Measurements from ENCODE around the gene PLEKHM2. TPM values are rescaled to one million over a fixed set of nuclear protein-coding genes. Genes with fewer than 3 reads are reported as not detected.

The PLEKHM2 gene
- total and polyA plus RNA-seq, 2 experiments from 2014 or later: 31.8 to 43.1 TPM

DNA sequence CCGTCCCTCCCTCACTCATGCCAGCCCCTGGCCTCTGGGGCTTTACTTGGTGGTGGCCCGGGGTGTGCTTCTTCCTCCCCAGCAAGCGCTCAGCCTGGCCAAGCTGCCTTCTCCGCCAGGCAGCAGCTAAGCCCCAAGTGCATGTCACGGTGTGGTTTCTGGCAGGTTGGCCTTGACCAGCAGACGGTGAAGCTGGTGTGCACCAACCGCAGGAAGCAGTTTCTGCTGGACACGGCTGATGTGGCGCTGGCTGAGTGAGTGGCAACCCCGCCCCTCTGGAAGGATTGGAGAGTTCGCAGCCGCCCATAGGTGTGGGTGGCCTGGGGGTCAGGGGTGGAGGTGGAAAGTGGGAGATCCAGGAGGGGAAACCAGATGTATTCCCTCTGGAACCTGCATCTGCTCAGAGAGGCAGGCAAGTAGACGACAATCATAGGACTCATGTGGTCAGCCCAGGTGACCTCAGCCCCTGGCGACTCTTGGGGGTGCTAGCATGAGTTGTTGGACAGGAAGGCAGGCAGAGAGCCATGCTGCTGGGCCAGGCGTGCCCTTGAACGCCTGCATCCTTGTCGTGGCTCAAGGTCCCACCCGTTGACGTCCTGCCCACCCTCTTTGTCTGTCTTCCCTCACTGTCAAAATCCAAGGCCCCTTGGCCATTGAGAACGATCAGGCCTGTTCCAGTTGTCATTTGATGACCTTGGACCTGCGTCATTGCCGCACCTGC, 45.0 kb downstream of the PLEKHM2 start:
- Histone ChIP-seq H3K36me3 (replicated peaks; ENCODE audit: insufficient read depth, low read depth) (no peaks in the 10 kb centered on the region), H3K27ac (no peak overlapping the region), H3K4me1 (ENCODE audit: insufficient read depth) (no peaks in the 10 kb centered on the region), H3K27me3 (no peaks in the 10 kb centered on the region), H3K4me2 (no peak overlapping the region), H3K9me2 (replicated peaks; ENCODE audit: insufficient read depth) (no peaks in the 10 kb centered on the region), H2AFZ (no peak overlapping the region), H3K4me3 (no peak overlapping the region), H3K79me2 (no peaks in the 10 kb centered on the region), H4K20me1 (ENCODE audit: insufficient read depth, poor library complexity, severe bottlenecking) (no peaks in the 10 kb centered on the region), H3K9me3 (ENCODE audit: low read depth) (no peaks in the 10 kb centered on the region)
- DNase-seq (ENCODE audit: low spot score): no peak
- WGBS (ENCODE audit: low lambda C conversion rate, missing lambda C conversion rate): 98% methylated on average over 22 of the region's 22 CpGs
- TF ChIP-seq EZH2phosphoT487 (IDR thresholded peaks at IDR 0.05; ENCODE audit: low read depth, severe bottlenecking, unreplicated experiment) (no peak), CTCF (IDR thresholded peaks at IDR 0.05; ENCODE audit: poor library complexity) (no peak), EZH2 (IDR thresholded peaks at IDR 0.05; ENCODE audit: borderline replicate concordance) (no peak)

- WGBS (ENCODE audit: low lambda C conversion rate, missing lambda C conversion rate): 97% methylated on average over 14 of the region's 16 CpGs
- no peak for DNase-seq (ENCODE audit: low spot score)
- H3K4me1 ChIP-seq (ENCODE audit: insufficient read depth): no peaks in the 10 kb centered on the region
- no peaks in the 10 kb centered on the region for H3K27me3 ChIP-seq
- H3K4me3 ChIP-seq: no peak overlapping the region
- no peaks in the 10 kb centered on the region for H3K9me2 ChIP-seq (replicated peaks; ENCODE audit: insufficient read depth)
- H2AFZ ChIP-seq: no peak overlapping the region
- TF ChIP-seq EZH2phosphoT487 (IDR thresholded peaks at IDR 0.05; ENCODE audit: low read depth, severe bottlenecking, unreplicated experiment) (no peak), CTCF (IDR thresholded peaks at IDR 0.05; ENCODE audit: poor library complexity) (no peak), EZH2 (IDR thresholded peaks at IDR 0.05; ENCODE audit: borderline replicate concordance) (no peak)
- no peak overlapping the region for H3K4me2 ChIP-seq
- H3K36me3 ChIP-seq (replicated peaks; ENCODE audit: insufficient read depth, low read depth): no peaks in the 10 kb centered on the region
- H3K27ac ChIP-seq: no peak overlapping the region
- H3K9me3 ChIP-seq (ENCODE audit: low read depth): no peaks in the 10 kb centered on the region
- no peaks in the 10 kb centered on the region for H3K79me2 ChIP-seq
- no peaks in the 10 kb centered on the region for H4K20me1 ChIP-seq (ENCODE audit: insufficient read depth, poor library complexity, severe bottlenecking)
Observed at GRCh38 chr1:15730423-15730822, 46.3 kb downstream of the PLEKHM2 start.

DNA sequence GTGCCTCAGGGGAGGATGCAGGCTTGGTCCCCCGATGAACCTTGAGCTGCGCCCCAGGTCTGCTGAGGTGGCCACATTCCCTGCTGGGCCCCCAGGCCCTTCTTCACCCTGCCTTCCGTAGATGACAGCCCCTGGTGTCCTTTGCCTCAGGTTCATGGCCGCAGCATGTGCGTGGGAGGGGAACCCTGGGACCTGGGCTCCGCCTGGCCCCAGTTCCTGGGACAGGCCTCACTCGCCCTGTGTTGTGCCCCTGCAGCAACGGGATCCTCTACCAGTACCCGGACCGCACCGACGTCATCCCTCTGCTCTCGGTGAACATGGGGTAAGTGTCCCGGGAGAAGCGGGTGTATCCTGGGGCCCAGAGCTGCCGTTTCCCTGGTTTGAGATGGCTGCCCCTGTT, 46.8 kb downstream of the PLEKHM2 start:
- no peak overlapping the region for H2AFZ ChIP-seq
- no peaks in the 10 kb centered on the region for H4K20me1 ChIP-seq (ENCODE audit: insufficient read depth, poor library complexity, severe bottlenecking)
- no peak for DNase-seq (ENCODE audit: low spot score)
- H3K9me3 ChIP-seq (ENCODE audit: low read depth): no peaks in the 10 kb centered on the region
- no peaks in the 10 kb centered on the region for H3K27me3 ChIP-seq
- no peak overlapping the region for H3K4me2 ChIP-seq
- H3K4me3 ChIP-seq: no peak overlapping the region
- TF ChIP-seq CTCF (IDR thresholded peaks at IDR 0.05; ENCODE audit: poor library complexity) (no peak), EZH2 (IDR thresholded peaks at IDR 0.05; ENCODE audit: borderline replicate concordance) (no peak), EZH2phosphoT487 (IDR thresholded peaks at IDR 0.05; ENCODE audit: low read depth, severe bottlenecking, unreplicated experiment) (no peak)
- no peaks in the 10 kb centered on the region for H3K79me2 ChIP-seq
- H3K27ac ChIP-seq: no peak overlapping the region
- no peaks in the 10 kb centered on the region for H3K9me2 ChIP-seq (replicated peaks; ENCODE audit: insufficient read depth)
- no peaks in the 10 kb centered on the region for H3K36me3 ChIP-seq (replicated peaks; ENCODE audit: insufficient read depth, low read depth)
- 96% methylated on average over 16 of the region's 16 CpGs for WGBS (ENCODE audit: low lambda C conversion rate, missing lambda C conversion rate)
- H3K4me1 ChIP-seq (ENCODE audit: insufficient read depth): no peaks in the 10 kb centered on the region

All from hepatocyte (in vitro differentiated cells).